UCSD-AML1 (cell line): ENCODE results near the gene BEND7.
A peak's percentile ranks its signal among the peaks of the same experiment; 100 is the strongest.
"Not testable (repeated sequence)": the region's sequence is repeated elsewhere in the genome, so short reads cannot be mapped to it uniquely, and the experiment has no call there.

Source experiments
- DNase-seq: peaks from one replicate; lab custom pipeline; 2025; ENCODE audit not compliant: unreplicated experiment; lab: John Stamatoyannopoulos, UW

Gene BEND7

GRCh38 chr10:13483951-13484350, 44.9 kb downstream of the BEND7 start:
- DNase-seq, result no peak

- no peak for DNase-seq
Measured at GRCh38 chr10:13483073-13483472, 45.7 kb downstream of the BEND7 start.

GRCh38 chr10:13481690-13482089, 47.1 kb downstream of the BEND7 start:
- no peak for DNase-seq

GRCh38 chr10:13475124-13475523, 53.7 kb downstream of the BEND7 start:
- no peak for DNase-seq

GRCh38 chr10:13473986-13474385, 54.8 kb downstream of the BEND7 start:
- no peak for DNase-seq

- DNase-seq, result no peak
Measured at GRCh38 chr10:13472359-13472758, 56.5 kb downstream of the BEND7 start.

GRCh38 chr10:13470270-13470669, 58.5 kb downstream of the BEND7 start:
- no peak for DNase-seq

GRCh38 chr10:13462551-13462950, 66.3 kb downstream of the BEND7 start:
- DNase-seq, result no peak

- DNase-seq, result no peak
Measured at GRCh38 chr10:13458687-13459012, 70.2 kb downstream of the BEND7 start.

- no peak for DNase-seq
Measured at GRCh38 chr10:13457958-13458686, 70.7 kb downstream of the BEND7 start.

GRCh38 chr10:13453896-13454295, 74.9 kb downstream of the BEND7 start:
- DNase-seq, result peak; percentile 31

- no peak for DNase-seq
Measured at GRCh38 chr10:13450069-13450468, 78.7 kb downstream of the BEND7 start.

GRCh38 chr10:13449296-13449695, 79.5 kb downstream of the BEND7 start:
- no peak for DNase-seq

- DNase-seq, result no peak
Measured at GRCh38 chr10:13448216-13448615, 80.6 kb downstream of the BEND7 start.

GRCh38 chr10:13445656-13446400, 83.0 kb downstream of the BEND7 start:
- DNase-seq, result no peak

GRCh38 chr10:13441476-13441875, 87.3 kb downstream of the BEND7 start:
- no peak for DNase-seq

- DNase-seq, result peak; percentile 42
Measured at GRCh38 chr10:13440185-13441061, 88.4 kb downstream of the BEND7 start.

- no peak for DNase-seq
Measured at GRCh38 chr10:13439313-13440184, 89.3 kb downstream of the BEND7 start.

GRCh38 chr10:13437026-13437555, 91.7 kb downstream of the BEND7 start:
- no peak for DNase-seq

- not testable (repeated sequence) for DNase-seq
Measured at GRCh38 chr10:13427943-13428342, 100.9 kb downstream of the BEND7 start.
